GM18511 (cell line): Measurements from ENCODE around the gene SNAPC3.
"Not testable (repeated sequence)": the region's sequence is repeated elsewhere in the genome, so short reads cannot be mapped to it uniquely, and the experiment has no call there.

Source experiments
- ATAC-seq: cut with Tn5 transposase; IDR thresholded peaks from one replicate; pipeline ENCODE4 v1.9.1; 2021; ENCODE audit warnings: mild to moderate bottlenecking, moderate library complexity; ENCODE audit not compliant: unreplicated experiment

SNAPC3 gene

GRCh38 chr9:15422372-15423230 is at the start of gene SNAPC3:
SNAPC3 (plus strand) TSS chr9:15422876; CDS start chr9:15422880, 4 bp downstream.
- peak; percentile 94 for ATAC-seq

GRCh38 chr9:15373881-15374280 is 48.8 kb upstream of the SNAPC3 start:
- no peak for ATAC-seq

- ATAC-seq, result peak; percentile 43
Measured at GRCh38 chr9:15374310-15374709, 48.4 kb upstream of the SNAPC3 start.

- no peak for ATAC-seq
Measured at GRCh38 chr9:15374825-15375224, 47.9 kb upstream of the SNAPC3 start.

- no peak for ATAC-seq
Measured at GRCh38 chr9:15377625-15378540, 44.8 kb upstream of the SNAPC3 start.

- not testable (repeated sequence) for ATAC-seq
Measured at GRCh38 chr9:15379317-15379716, 43.4 kb upstream of the SNAPC3 start.

GRCh38 chr9:15379888-15380287 is 42.8 kb upstream of the SNAPC3 start:
- ATAC-seq, result not testable (repeated sequence)

- ATAC-seq, result no peak
Measured at GRCh38 chr9:15381491-15381890, 41.2 kb upstream of the SNAPC3 start.

GRCh38 chr9:15386465-15386864 is 36.2 kb upstream of the SNAPC3 start:
- ATAC-seq, result no peak

- ATAC-seq, result no peak
Measured at GRCh38 chr9:15389173-15389572, 33.5 kb upstream of the SNAPC3 start.

- ATAC-seq, result no peak
Measured at GRCh38 chr9:15389631-15390030, 33.0 kb upstream of the SNAPC3 start.

- ATAC-seq, result no peak
Measured at GRCh38 chr9:15390201-15390600, 32.5 kb upstream of the SNAPC3 start.

- no peak for ATAC-seq
Measured at GRCh38 chr9:15392363-15392762, 30.3 kb upstream of the SNAPC3 start.

GRCh38 chr9:15400281-15400941 is 22.3 kb upstream of the SNAPC3 start:
- no peak for ATAC-seq

GRCh38 chr9:15401266-15401665 is 21.4 kb upstream of the SNAPC3 start:
- ATAC-seq, result no peak

GRCh38 chr9:15403155-15403554 is 19.5 kb upstream of the SNAPC3 start:
- ATAC-seq, result no peak

GRCh38 chr9:15404171-15404570 is 18.5 kb upstream of the SNAPC3 start:
- ATAC-seq, result no peak

- ATAC-seq, result no peak
Measured at GRCh38 chr9:15416880-15417279, 5.8 kb upstream of the SNAPC3 start.

GRCh38 chr9:15417626-15418025 is 5.0 kb upstream of the SNAPC3 start:
- no peak for ATAC-seq

- no peak for ATAC-seq
Measured at GRCh38 chr9:15420796-15421195, 1.9 kb upstream of the SNAPC3 start.

GRCh38 chr9:15421532-15421931 is 1.1 kb upstream of the SNAPC3 start:
- no peak for ATAC-seq
